HG03097 (cell line): ENCODE data around the gene DGAT2.

ENCODE experiments used
- ATAC-seq: cut with Tn5 transposase; IDR thresholded peaks from one replicate; pipeline ENCODE4 v1.9.1; 2021; ENCODE audit not compliant: unreplicated experiment, low FRiP score

DGAT2 gene

DNA sequence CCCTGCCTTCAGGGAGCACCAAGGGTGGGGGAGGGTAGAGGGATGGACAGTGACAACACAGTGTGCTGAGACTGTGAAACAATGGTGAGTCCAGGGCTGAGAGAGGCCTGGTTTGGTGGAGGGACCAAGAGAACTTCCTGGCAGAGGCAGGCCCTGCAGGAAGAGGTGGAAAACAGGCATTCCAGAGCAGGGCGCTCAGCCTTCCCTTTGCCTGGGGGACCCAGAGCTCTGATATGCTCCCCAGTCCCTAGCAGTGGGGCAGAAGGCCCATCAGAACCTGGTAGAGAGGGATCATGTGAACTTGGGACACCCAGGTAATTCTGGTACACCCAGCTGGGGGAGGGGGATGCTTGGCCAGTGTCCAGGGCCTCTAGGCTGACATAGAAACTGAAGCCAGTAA, 29.2 kb downstream of the DGAT2 start:
- ATAC-seq = no peak

DNA sequence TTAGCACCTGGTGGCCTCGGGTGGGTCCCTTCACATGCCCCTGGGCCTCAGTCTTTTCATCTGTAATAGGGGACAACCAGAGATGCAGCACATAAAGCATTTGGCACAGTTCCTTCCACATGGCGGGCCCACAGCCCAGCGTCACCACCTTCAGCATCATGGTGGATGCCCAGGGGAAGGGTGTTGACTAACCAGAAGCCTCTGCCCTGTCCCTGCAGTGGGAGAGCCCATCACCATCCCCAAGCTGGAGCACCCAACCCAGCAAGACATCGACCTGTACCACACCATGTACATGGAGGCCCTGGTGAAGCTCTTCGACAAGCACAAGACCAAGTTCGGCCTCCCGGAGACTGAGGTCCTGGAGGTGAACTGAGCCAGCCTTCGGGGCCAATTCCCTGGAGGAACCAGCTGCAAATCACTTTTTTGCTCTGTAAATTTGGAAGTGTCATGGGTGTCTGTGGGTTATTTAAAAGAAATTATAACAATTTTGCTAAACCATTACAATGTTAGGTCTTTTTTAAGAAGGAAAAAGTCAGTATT, 31.6 kb downstream of the DGAT2 start:
- no peak for ATAC-seq

DNA sequence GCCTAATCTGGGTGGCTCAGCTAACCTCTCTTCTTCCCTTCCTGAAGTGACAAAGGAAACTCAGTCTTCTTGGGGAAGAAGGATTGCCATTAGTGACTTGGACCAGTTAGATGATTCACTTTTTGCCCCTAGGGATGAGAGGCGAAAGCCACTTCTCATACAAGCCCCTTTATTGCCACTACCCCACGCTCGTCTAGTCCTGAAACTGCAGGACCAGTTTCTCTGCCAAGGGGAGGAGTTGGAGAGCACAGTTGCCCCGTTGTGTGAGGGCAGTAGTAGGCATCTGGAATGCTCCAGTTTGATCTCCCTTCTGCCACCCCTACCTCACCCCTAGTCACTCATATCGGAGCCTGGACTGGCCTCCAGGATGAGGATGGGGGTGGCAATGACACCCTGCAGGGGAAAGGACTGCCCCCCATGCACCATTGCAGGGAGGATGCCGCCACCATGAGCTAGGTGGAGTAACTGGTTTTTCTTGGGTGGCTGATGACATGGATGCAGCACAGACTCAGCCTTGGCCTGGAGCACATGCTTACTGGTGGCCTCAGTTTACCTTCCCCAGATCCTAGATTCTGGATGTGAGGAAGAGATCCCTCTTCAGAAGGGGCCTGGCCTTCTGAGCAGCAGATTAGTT, 32.3 kb downstream of the DGAT2 start:
- ATAC-seq = no peak

DNA sequence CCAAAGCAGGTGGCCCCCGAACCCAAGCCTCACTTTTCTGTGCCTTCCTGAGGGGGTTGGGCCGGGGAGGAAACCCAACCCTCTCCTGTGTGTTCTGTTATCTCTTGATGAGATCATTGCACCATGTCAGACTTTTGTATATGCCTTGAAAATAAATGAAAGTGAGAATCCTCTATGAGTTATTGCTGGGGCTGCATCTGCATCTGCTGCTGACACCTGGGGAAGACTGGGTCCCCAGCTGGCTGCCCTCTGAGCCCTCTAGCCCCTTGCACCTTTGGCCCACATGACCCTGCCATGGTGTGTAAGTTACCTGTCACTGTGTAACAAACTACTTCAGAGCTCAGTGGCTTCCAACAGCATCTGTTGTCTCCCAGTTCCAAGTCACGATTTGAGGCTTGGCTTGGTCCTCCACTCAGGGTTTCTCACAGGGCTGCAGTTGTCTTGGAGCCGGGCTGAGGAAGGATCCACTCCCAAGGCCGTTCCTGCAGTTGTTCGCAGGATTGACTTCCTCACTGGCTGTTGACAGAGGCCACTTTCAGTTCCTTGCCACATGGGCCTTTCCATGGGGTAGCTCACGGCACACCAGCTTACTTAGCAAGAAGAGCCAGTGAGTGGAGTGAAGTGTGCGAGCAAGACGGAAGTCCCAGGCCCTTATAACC, 32.9 kb downstream of the DGAT2 start:
- ATAC-seq = no peak

DNA sequence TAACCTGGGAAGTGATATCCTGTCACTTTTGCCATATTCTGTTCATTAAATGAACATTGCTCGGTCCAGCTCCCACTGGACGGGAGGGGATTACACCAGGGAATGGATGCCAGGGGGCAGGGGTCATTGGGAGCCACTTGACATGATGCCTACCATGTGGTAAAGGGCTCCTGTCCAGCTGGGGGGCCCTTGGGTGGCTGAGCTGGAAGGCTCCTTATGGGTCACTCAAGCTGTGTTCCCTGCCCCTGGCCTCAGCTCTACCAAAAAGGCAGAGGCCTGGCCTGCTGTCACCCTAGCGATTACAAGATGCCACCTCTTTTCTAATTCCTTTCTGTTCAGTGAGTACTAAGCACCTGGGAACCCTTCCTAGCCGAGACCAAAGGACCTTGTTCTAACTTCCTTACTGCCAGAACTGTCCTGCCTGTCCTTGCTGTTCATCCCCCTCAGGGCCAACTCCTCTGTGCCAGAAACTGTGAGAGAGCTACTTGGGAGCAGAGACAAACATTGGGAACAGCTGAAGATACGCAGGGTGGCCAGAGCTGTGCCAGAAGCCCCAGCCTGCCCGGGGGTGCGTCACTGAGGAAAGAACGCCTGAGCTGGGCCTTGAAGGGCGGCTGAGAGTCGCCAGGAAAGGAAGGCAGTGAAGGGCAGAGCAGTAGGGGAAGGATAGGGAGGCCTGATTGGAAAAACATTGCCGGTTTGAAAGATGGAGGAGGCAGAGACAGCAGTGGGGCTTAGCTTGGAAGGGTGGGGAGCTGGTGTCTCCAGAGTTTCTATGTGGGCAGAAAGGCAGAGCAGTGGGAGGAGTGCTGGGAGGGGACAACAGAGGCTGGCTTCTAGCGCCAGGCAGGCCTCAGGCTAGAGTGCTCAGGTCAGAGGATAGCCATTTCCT, 33.7 kb downstream of the DGAT2 start:
- ATAC-seq = no peak

DNA sequence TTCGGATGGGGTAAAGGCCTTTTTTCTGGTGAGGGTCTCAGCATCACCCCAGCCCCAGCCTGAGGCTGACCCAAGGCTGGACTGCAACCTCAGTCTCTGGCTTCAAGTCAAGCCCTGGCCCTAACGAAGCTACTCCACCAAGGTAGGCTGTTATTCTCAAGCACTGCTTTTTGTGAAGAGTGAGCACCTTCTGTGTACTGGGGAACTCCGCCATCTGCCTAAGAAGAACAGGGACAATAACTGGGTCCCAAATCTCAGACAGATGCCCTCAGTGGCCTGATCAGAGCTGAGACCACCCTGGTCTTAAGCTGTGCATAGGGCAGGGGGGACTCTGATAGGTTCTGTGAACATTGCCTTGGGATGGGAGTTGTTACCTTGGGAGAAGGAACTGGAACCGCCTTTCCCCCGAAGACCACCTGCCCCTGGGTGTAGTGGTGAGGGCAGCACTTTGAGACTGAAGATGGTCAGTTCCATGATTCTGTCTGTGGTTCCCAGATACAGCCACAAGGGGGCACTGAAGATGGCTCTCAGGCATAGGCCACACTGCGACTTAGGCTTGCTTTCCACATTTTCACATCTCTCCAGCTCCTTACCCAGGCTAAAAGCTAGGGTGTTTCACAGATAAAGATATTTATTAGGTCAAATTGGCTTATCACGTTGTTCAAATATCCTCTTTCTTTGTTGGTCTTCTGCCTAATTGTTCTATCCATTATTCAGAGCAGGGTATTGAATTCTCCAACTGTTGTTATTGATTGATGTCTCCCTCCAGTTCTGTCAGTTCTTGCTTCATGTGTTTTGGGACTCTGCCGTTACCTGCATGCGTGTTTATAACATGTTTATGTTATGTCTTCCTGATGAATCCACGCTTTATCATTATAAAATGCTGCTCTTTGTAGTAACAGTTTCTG, 34.6 kb downstream of the DGAT2 start:
- ATAC-seq = peak; percentile 60

DNA sequence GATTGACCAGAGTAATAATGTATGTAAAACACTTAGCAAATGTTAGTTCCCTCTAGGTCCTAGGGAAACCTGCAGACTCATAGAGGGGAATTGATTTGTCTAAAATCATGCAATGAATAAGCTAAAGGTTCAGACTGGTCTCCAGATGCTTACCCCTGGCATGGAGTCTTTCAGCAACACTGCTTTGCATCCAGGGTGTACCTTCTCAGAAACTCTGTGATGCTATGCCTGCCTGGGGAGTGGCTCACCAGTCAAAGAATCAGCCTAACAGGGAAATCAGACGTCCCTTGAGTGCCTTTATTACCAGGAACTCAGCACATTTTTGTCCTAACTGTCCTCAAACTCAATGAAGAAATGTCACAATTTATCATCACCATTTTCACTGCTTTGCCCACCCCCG, 40.5 kb downstream of the DGAT2 start:
- ATAC-seq = no peak

DNA sequence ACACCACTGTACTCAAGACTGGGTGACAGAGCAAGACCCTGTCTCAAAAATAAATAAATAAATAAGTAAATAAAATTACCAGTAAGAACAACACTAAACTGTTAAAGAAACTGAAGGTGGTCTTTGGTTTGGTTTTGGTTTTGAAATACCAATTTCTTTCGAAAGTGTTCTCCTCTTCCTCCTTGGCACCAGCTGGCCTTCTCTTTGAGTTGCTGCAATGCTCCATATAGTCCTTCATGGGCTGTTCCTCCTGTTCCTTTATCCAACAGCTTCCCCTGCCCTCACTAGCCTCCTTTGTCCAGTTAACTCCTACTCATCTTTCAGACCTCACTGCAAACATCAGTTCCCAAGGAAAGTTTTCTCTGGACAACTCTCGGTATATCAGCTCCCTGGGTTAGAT, 41.4 kb downstream of the DGAT2 start:
- no peak for ATAC-seq

DNA sequence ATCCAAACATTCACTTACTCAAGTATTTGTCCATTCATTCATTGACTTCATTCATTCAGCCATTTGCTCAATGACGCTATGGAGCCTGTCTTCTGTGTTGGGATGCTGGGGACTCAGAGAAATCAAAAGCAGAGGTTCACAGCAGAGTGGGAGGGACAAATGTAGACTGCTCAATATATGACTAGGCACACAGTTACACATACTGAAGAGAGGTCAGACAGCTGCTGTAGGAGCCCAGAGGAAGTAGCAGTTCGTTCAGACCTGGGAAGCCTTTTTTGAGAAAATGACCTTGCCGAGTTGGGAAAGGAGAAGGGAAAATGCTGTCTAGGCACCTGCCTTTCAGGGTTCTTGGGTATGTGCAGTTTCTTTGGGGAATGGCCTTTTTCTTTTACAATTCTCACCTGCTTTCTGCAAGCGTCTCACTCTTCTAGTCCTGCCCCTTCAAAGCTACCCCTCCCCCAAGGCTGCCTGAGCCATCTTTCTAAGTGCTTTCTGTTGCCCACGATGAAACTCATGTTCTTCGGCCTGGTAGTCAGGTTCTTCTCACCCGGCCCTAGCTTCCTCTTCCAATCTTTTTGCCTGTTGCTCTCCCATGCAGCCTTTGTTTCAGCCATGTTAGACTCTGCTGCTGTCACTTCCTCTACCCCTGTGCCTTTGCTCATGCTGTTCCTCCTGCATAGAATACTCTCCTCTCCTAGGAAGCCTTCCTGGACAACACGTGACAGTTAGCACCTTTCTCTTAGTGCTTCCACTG, 42.2 kb downstream of the DGAT2 start:
- ATAC-seq = no peak

DNA sequence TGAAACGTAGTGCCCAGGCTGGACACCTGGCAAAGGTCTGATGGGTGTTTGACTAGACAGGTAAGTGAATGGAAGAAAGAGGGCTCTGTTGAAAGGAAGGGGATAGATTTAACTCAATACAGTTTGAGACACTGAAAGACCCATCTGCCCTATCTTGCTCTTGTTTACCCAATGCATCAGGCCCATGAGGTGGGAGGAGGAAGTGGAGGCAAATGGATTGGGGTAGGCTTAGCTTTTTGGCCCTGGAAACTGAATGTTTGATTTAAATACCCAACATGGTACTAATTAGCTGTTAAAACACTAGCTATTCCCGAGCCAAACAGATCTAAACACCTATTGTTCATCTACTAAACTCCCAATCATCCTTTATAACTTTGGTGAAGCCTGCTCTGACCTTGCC, 42.9 kb downstream of the DGAT2 start:
- no peak for ATAC-seq

DNA sequence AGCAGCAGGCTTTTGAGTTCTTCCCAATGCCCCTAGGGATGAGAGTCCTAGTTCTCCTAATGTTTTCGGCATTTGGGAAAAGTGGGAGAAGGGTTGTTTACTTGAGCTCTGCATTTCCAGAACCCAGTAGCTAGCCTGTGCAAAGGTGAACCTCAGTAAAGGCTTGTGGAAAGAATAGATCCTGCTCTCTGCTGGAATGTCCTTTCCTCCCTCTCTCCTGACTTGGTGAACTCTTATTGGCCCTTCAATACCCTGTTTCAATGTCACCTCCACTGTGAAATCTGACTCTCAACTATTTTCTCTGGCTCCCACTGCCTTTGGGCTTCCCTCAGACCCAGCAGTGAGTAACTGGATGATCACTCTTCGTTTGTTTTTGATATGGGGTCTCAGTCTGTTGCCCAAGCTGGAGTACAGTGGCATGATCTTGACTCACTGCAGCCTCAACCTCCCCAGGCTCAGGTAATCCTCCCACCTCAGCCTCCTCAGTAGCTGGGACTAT, 44.0 kb downstream of the DGAT2 start:
- no peak for ATAC-seq

DNA sequence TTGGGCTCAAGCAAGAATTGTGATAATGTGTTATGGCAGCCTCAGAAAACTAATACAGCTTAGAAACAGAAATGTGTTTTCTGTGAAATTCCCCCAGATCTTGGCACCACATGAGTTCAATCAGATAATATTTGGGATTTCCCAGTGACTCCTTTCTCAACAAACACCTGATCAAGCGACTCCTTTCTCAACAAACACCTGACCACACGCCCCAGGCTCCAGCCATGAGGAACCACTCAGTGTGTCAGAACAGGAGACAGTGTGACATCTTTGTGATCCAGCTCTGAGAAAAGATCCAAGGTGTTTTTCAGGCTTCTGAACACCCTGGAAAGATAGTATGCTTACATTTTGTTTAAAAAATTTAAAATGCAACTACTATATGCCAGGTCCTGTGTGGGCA, 44.5 kb downstream of the DGAT2 start:
- no peak for ATAC-seq

DNA sequence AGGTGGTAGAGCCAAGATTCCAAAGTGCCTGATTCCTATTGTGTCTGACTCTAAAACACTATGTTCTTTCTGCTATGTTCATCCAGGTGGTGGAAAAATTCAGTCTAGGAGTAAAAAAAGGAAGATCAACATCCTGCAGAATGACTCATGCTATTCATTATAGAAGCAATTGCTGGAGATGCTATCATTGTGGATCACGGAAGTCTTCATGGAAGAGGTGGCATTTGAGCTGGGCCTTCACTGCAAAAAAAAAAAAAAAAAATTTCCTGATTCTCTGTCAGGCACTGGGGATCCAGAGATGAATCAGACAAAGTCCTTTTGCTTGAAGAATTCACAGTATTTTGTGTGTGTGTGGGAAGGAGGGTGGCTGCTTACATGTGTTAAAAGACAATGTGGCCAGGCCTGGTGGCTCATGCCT, 45.1 kb downstream of the DGAT2 start:
- ATAC-seq = no peak

DNA sequence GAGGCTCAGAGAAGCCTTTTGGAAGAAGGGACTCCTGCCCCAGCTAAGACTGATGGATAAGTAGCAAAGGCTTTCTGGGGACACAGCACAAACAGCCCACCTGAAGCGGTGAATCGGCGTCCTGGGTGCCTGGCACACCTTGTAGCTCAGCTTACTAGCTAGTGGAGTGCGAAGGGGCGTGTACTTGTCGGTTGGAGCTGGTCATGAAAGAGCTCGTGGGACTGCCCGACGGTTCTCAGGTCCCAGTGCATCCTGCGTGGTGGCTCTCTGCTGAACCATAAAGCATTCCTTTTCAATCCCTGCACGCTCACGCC, 45.7 kb downstream of the DGAT2 start:
- peak; percentile 14 for ATAC-seq

DNA sequence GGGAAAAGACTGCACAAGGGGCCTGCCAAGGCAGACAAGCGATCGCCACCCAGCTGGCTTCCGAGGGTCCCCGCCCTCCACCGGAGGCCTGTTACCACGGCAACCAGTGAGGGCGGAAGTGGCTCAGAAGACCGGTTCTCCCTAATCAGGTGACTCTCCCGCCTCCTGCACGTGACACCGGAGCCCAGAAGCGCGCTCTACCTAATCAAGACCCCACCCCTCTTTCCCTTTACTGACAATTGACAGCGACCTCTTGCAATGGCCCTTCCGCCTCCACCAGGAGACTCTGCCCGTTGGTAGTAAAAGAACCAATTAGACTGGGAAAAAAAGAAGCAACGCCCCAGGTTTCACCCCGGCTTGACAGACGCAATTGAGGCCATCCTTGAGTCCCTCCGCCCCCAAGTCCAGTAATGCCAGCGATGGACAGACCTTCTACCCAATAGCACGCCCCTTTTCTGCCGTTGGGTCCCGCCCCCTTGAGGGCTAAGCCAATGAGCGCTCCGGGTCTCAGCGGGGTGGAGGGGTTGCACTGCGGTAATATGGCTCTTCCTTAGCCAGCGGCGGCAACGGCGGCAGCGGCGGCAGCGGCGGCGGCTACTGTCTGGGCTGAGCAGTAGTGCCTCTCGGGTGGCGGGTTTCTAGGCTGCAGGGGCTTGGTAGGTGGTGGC, 46.2 kb downstream of the DGAT2 start, which contains the start of gene UVRAG:
Gene UVRAG, plus strand, starts transcription at position 534 of the 668 bp plus-strand sequence. CDS start 198 bp downstream, outside the sequence.
- ATAC-seq = peak; percentile 76

DNA sequence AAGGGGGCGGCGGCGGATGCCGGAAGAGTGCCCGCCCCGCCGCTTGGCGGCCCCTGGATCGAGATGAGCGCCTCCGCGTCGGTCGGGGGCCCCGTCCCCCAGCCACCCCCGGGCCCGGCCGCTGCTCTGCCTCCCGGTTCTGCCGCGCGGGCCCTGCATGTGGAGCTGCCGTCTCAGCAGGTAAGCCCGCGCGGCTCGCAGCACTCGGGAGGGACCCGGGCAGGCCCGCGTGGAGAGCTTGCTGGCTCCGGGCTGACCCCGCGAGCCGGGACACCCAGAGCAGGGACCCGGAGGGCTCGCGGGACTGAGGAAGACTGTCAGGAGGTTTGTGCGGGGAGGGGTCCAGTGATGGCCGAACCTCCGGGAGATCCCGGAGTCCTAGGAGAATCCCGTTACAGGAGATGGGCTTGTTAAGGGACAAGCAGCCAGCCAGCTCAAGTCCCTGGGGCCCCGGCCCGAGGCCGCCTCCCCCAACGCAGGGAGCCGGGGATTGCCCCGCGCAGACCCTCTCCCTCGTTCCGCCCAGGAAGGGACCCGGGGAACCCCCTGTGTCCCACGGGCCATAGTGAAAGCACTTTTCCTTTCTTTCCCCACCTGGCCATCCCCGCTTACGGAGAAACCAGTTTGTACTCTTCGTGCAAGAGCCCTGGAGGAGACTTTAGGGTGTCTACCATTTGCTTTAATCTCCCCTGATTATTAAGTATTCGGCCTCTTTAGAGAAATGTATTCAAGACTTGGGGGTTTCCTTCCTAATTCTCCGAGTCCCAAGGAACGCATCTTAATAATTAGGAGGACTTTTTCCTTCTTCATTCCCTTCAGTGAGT, 47.0 kb downstream of the DGAT2 start:
- ATAC-seq = peak; percentile 25

DNA sequence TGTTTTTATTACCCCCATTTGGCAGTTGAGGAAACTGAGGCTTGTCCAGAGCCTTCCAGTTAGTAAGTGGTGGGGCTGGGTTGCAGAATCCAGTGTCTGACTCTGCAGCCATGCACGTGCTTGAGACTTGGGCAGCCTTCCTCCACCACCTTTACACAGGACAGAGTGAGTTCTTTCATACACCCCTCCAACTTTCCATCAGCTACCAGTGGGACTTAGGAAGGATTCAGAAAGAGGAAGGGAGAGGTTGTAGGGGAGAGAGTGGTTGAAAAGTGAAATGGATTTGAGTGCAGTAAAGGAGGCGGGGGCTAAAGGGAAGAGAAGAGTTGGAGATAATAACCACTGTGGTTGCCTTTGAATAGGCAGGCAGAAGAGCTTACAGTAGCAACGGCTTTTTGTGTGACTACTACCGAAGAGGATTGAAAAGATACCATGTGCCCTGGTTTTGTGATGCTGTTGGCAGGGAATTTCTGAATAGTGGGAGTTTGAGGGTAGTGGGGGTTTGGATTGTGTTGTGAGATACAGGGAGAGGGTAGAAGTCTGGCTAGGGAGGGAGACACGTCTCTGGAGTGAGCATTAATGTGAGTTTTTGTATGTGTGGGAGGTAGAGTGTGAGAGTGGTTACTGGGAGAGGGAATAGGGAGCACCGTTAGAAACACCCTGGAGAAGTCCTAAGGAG, 48.1 kb downstream of the DGAT2 start:
- ATAC-seq = no peak

DNA sequence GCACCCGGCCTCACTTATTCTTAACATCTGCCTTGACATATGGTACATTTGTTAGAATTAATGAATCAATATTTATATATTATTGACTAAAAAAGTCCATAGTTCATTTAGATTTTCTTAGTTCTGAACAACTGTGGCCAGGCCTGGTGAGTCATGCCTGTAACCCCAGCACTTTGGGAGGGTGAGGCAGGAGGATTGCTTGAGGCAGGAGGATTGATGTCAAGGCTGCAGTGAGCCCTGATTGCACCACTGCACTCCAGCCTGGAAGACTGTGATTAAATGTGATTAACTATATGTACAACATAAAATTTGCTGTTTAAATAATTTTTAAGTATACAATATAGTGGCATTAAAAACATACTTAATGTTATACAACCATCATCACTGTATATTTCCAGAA, 52.1 kb downstream of the DGAT2 start:
- ATAC-seq = no peak
